GM21528 (cell line): Measurements from ENCODE around the gene ANGPTL8.

ENCODE experiments used
- ATAC-seq: cut with Tn5 transposase; IDR thresholded peaks from one replicate; pipeline ENCODE4 v1.9.1; 2021; ENCODE audit warnings: mild to moderate bottlenecking, moderate library complexity; ENCODE audit not compliant: unreplicated experiment, low FRiP score

Gene ANGPTL8

DNA sequence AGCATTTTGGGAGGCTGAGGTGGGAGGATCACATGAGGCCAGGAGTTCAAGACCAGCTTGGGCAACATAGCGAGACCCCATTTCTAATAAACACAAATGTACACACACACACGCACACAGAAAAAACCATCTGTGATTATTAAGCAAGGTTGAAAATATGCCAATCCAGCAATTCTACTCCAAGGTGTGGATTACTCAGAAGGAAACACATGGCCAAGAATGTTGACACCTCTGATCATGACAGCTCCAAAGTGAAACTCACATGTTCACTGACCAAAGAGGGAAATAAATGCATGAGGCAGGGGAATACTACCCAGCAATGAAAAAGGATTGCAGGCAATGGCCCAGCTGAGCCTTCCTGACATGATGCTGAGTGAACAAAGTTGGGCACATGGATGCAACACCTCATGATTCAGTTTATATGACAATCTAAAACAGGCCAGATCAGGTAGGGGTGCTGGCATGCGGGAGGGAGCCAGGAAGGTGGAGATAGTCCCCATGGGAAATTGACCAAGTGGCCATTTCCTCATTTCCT lies 18.5 kb downstream of the ANGPTL8 start:
- no peak for ATAC-seq

DNA sequence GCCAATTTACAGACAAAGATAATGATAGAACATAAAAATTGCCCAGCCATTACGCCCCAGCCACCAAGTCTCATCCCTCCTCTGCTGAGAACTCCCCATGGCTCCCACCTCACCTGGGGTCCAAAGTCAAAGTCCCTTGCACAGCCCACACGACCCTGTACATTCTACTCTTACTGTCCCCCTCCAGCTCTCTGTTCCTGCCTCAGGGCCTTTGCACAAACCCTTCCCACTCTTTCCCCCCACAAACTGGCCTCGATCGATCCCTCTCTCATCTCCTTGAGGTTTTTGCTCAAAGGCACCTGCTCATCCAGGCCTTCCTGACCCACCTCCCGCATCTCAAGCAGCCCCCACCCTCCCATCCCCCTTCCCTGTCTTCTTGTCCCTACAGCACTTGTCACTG lies 21.6 kb downstream of the ANGPTL8 start:
- ATAC-seq: no peak

DNA sequence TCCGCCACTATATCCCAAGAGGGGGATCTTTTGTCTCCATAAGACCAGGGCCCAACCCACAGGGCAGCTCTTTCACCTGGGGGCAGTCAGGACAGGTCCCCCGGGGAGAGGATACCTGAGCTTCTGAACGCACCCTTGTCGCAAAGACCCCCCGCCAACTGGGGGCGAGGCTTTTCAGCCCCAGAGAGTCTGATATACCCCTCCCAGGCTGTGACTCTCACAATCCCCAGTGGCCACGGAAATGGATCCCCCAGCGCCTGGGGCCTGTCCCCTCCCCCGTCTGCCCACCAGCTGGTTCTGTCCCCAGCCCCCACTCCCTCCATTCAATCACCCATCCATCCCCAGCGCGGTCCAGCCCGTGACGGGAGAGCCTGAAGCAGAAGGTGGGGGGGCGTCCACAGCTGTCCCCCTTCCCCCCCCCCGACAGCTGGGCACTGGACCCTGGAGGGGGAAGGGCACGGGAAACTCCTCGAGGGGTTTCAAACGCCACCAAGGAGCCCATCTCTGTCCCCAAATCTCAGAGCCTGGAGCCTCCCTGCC lies 22.1 kb downstream of the ANGPTL8 start:
- no peak for ATAC-seq

DNA sequence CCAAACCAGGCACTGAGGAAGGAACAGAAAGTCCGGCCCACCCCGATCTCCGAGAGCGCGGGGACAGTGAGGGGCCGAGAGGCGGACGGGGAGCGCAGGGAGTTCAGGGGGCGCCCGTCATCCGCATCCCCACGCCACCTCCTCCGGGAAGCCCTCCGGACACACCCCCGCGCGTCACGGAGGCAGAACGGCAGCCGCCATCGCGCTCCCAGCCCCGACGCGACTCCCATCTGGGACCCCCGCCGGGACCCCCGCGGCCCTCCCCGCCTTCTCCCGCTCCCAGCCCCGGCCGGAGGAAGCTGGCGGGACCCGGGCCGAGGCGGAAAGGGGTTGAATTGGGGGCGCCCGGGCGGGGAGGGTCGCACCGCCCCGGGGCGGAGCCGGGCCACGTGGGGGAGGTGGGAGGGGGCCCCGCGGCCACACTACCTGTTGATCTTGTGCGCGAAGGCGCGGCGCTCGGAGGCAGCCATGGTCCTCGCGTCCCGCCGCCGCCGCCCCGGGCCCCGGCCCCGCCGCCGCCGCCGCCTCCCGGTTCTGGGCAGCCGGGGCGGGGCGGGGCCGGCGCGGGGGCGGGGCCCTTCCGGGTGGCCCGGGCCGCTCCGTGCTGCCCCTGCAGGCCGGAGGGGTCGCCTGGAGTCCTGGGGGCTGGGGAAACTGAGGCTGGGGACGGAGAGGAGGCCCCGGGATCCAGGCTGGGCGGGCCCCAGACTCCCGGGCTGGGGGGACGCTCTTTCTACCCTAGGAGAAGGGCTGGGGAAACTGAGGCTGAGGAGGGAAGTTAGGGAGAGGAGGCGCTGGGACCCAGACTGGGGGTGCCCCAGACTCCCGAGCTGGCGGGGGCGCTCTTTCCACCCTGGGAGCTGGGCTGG lies 22.8 kb downstream of the ANGPTL8 start, which contains the start of gene DOCK6:
Gene DOCK6 (minus strand): TSS at position 554 of the 869 bp plus-strand sequence. CDS start 84 bp downstream, at position 470.
- ATAC-seq: no peak

DNA sequence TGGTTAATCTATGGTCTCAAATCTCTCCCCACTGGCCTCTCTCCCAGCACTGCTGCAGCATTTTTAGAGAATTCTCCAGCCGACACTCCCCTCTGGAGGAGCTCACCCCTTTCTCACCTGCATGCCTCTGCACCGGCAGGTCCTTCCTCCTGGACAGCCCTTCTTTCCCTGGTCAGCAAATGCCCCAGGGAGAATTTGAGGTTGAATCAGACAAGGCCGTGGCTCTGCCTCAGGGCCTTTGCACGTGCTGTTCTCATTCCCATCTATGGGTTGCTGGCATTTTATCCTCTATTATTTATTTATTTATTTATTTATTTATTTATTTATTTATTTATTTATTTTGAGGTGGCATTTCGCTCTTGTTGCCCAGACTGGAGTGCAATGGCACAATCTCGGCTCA lies 24.3 kb downstream of the ANGPTL8 start:
- no peak for ATAC-seq

DNA sequence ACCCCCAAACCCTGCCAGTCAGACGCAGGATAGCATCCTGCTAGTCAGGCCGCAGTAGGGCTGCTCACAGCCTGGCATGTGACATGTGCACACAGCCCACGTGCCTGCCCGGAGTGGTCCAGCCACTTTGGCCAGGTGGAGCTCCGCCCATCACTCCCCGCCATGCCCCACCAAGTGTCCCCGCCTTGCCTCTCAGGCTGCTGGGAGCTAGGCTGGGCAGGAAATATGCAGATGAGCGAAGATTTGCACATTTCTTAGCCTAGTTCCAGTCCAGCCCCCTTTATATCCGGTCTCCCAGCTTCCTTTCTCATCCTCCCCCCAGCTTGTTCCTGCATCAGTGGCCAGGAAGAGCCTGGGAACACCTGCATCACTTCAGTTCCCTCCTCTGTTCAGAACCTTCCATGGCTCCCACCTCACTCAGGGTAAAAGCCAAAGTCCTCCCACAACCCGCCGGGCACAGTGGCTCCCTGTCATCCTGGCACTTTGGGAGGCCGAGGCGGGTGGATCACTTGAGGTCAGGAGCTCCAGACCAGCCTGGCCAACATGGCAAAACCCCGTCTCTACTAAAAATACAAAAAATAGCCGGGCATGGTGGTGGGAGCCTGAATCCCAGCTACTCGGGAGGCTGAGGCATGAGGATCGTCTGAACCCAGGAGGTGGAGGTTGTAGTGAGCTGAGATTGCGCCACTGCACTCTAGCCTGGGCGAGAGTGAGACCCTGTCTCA lies 25.2 kb downstream of the ANGPTL8 start:
- no peak for ATAC-seq

DNA sequence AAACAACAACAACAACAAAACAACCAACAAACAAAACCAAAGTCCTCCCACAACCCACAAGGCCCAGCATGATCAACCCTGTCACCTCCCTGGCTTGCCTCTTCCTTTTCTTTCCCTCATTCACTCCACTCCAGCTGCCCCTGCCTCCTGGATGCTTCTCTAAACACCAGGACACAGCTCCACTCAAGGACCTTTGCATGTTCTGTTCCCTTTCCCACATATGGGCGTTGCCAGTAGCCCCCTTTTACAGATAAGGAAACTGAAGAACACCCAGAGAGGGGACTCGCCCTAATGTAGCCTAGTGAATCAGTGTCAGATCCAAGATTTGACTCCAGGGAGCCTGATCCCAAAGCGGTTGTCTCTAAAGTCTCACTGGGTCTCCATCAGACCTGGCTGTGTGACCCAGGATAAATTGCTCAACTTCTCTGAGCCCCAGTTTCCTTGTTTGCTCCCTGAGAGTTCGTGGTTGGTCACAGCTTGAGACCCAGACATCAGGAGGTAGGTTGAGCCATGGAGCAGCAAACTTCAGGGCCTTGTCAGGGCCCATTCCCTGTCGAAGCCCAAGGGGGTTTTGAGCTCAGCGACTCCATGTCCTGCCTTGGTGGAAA lies 25.9 kb downstream of the ANGPTL8 start:
- ATAC-seq: no peak

DNA sequence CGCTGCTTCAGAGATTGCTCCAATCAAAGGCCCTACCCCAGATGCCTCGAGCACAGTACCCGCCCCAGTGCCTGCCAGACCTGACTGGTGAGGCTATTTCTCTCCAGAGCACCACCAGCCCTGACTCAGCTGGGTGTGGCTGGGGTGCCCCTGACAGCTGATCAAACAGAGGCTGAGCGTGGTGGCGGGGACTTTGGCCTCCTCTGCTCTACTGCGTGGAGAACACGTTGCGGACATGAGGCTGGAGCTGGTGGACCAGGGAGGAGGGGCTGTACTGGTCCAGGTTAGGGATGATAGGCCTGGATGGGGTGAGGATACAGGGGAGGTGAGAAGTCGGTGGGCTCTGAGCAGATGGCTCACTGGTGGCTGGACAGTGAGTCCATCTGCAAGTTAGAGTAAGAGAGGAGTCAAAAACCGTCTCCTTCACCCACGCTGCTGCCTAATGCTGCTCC lies 26.4 kb downstream of the ANGPTL8 start:
- no peak for ATAC-seq

DNA sequence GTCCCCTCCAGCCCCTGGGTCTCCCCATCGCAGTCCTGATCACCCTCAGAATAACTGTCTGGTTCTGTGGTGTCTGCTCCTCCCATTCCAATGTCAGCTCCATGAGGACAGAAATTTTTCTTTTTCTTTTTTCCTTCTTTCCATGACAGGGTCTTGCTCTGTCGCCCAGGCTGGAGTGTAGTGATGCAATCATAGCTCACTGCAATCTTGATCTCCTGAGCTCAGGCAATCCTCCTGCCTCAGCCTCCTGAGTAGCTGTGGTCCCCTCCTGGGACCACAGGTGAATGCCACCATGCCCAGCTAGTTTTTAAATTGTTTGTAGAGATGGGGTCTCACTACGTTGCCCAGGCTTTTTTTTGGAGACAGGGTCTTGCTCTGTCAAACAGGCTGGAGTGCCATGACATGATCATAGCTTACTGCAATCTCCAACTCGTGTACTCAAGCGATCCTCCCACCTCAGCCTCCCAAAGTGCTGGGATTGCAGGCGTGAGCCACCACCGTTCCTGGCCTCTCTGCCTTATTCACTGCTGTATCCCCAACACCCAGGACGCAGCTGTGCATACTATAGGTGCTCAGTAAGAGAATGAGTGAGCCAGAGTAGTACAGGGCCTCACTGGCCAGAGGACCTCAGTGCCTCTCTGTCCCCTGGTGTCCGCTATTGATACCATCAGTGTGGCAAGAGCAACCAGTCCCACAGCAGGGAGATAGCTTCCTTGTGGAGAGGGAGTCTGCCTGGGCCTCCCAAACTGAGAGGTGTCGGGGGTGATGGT lies 28.1 kb downstream of the ANGPTL8 start:
- no peak for ATAC-seq

DNA sequence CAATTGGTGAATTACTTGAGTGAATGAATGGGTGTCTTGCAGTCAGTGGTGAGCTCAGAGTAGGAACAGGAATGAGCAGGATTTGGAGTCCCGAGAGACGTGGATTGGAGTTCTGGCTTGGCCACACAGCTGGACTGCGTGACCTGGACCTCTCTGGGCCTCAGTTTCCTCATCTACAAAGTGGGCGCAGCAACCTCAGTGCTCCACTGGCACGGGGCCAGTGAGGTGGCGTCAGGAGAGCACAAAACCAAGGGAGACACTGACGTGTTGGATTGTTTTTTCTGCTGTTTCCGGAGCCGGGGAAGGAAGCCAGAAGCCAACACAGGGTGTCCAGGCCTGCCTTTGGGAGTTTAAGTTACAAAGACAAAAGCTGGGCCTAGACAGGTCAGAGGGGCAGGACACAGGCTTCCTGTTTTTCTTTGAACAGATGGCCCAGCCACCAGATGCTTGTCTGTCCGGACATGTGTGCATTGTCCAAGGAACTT lies 29.4 kb downstream of the ANGPTL8 start:
- ATAC-seq: no peak

DNA sequence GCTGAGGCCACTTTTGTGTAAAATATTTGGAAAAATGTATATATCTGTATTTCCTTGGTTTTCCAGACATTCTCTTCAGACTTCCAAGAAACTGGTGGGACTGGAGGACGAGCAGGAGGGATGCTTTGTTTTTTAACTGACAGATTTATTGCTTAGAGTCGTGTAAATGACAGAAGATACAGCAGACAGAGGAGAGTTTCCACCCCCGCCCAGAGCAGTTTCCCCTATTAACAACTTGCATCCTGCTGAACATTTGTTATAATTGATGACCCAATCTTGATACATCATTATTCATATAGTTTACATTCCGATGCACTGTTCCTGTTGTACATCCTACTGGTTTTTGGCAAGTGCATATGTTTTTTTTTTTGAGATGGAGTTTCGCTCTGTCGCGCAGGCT lies 30.0 kb downstream of the ANGPTL8 start:
- ATAC-seq: no peak

DNA sequence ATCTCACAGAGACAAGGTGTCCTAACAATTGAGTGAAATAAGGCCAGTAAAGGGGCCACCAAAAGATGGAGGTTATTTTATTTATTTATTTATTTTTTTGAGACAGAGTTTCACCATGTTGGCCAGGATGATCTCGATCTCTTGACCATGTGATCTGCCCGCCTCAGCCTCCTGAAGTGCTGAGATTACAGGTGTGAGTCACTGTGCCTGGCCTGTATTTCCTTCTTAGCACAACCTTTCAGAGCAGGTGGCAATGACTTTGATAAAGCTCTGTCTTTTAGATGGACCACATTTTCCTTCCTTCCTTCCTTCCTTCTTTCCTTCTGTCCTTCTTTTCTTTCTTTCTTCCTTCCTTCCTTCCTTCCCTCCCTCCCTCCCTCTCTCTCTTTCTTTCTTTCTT lies 33.9 kb downstream of the ANGPTL8 start:
- no peak for ATAC-seq

DNA sequence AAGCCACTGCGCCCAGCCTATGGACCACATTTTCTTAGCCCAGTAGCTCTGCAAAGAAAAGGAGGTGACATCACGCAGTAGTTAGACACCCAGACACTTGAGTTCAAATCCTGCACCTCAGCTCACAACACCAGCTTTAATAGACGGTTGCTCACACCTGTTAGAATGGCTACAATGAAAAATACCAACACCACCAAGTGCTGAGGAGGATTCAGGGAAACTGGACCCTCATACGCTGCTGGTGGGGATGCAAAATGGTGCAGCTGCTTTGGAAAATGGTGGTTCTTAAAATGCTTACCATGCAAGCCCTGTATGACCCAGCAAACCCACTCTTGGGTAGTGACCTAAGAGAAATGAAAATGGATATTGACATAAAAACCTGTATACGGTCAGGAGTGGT lies 34.6 kb downstream of the ANGPTL8 start:
- no peak for ATAC-seq

DNA sequence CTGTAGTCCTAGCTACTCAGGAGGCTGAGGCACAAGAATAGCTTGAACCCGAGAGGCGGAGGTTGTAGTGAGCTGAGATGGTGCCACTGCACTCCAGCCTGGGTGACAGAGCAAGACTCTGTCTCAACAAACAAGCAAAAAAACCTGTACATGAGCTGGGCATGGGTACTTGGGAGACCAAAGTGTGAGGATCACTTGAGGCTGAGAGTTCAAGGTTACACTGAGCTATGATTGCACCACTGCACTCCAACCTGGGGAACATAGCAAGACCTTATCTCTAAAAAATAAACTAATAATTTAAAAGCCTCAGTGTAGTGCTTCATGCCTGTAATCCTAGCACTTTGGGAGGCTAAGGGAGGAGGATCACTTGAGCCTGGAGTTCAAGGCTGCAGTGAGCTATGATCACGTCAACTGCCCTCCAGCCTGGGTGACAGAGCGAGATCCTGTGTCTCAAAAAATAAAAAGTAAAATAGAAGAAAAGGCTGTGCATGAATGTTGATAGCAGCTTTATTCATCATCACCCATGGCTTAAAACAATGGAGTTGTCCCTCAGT lies 35.2 kb downstream of the ANGPTL8 start:
- no peak for ATAC-seq

DNA sequence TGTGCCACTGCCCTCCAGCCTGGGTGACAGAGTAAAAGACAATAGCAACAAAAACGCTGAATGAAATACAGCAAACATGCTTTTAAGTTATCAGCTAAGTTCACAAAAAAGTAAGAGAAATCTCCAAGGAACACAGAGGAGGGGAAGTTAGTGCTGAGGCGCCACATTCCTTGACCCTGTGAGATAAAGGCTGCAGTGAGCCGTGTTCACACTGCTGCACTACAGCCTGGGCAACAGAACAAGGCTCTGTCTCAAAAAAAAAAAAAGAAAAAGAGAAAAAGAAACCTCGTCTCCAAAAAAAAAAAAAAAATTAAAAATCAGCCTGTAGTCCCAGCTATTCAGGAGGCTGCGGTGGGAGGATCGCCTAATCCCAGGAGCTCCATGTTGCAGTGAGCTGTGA lies 39.3 kb downstream of the ANGPTL8 start:
- no peak for ATAC-seq

DNA sequence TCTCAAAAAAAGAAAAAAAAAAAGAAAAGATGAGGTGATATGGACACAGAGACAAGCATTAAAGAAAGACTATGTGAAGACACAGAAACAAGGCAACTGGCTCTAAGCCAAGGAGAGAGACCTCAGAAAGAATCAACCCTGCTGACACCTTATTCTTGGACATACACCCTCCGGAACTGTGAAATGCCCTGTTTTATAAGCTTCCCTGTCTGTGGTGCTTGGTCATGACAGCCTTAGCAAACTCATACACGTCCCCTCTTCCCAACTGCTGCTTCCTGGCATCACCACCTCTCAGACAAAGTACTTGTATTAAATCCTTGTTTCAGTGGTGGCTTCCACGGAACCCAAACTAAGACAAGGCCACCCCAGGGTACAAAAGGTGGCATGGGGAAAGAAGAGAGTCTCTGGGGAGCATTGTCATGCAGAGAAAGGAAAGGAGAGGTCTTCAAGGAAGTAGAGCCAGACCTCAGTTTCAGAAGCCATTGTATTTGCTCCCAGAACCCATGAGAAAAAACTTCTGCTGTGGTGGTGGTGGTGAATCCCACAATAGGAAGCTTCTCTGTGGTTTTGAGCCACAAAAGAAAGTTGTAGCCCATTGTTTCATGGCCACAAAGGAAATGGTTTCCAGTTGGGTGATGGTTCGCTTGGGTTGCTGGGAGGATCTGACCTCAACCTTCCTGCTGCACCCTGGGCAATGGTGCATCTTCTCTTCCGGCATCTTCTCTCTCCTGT lies 40.3 kb downstream of the ANGPTL8 start:
- no peak for ATAC-seq

DNA sequence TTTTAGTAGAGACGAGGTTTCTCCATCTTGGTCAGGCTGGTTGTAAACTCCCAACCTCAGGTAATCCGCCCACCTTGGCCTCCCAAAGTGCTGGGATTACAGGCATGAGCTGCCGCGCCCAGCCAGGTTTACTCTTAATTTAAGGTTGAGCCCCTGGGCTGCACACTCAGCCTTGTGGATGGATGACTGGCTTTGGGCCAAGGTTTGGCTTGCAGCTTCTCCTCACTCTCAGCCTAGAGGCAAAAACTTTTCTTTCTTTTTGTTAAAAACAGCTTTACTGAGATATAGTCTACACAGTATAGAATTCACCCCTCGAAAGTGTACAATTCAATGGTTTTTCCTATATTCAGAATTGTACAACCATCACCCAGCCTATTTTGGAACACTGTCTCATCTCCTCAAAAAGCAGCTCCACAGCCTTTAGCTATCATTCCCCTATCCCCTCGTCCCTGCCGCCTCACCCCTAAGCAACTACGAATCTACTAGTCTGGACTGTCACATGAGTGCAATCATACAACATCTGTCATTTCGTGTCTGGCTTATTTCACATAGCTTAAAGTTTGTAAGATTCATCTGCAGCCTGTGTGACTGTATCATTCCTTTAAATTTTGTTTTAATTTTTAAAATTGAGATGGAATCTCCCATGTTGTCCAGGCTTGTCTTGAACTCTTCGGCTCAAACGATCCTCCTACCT lies 42.1 kb downstream of the ANGPTL8 start:
- no peak for ATAC-seq

DNA sequence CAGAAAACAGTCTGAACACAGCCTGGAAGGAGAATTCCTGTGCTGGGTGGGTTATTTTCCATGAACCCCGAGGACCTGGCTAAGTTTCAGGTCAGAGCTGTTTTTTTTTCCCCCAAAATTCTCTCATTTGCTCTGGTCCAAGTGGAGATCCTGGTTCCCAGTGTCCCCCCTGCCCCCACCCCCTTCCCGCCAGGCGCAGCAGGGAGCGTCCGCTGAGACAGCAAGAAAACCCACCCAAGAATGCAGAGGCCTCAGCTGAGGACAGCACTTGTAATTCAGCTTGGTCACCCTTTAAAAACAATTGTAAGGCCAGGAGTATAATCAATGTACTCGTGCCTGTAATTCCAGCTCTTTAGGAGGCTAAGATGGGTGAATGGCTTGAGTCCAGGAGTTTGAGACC lies 45.1 kb downstream of the ANGPTL8 start:
- ATAC-seq: no peak
